Right atrium auricular region (tissue), 2 donors: ENCODE results near the gene ELL2. TPM values are rescaled to one million over a fixed set of nuclear protein-coding genes. Genes with fewer than 3 reads are reported as not detected.
"Not testable (repeated sequence)": the region's sequence is repeated elsewhere in the genome, so short reads cannot be mapped to it uniquely, and the experiment has no call there.

Experiments
- DNase-seq: peaks from one replicate; pipeline ENCODE4 v3.0.0-alpha.2; 2019; ENCODE audit warnings: low spot score
- H3K27ac ChIP-seq, 2 donors: fragments of 200-600 bp; sonication (generic); 1 replicate in 1 of 2; 2 replicates in 1 of 2; pipeline ENCODE4 v1.5.1; 2016 to 2019
- H3K27me3 ChIP-seq, 2 donors: fragments of 200-600 bp; sonication (generic); one replicate each; pipeline versions ENCODE4 v1.5.1 to v1.6.0; 2017 to 2019
- H3K36me3 ChIP-seq: fragments of 200-600 bp; sonication (generic); one replicate; pipeline ENCODE4 v1.5.1; 2016
- H3K4me1 ChIP-seq, 2 donors: fragments of 200-600 bp; sonication (generic); one replicate each; pipeline versions ENCODE4 v1.5.1 to v1.6.0; 2017 to 2019
- H3K4me3 ChIP-seq, 2 donors: fragments of 200-600 bp; sonication (generic); 1 replicate in 1 of 2; 2 replicates in 1 of 2; pipeline ENCODE4 v1.5.1; 2017 to 2019; ENCODE audit warnings: mild to moderate bottlenecking in 1 of 2, moderate library complexity in 1 of 2
- H3K9me3 ChIP-seq, 2 donors: fragments of 200-600 bp; sonication (generic); one replicate each; pipeline ENCODE4 v1.5.1; 2019
- total RNA-seq, 2 donors: library from RNA; depleted of rRNA; stranded (reverse); fragments of >200 nt; gene quantifications; one replicate each; pipeline ENCODE4 v1.1.0, GENCODE V29; 2016
- TF ChIP-seq, protein P1 (sequence below), 2 donors: fragments of 200-600 bp; sonication (generic); IDR thresholded peaks; one replicate each; pipeline ENCODE4 v1.5.1; 2019; ENCODE audit warnings: antibody characterized with exemption in 2 of 2

The ELL2 gene
- total RNA-seq, 2 donors from 2014 or later, result 28.8 to 29.1 TPM

DNA sequence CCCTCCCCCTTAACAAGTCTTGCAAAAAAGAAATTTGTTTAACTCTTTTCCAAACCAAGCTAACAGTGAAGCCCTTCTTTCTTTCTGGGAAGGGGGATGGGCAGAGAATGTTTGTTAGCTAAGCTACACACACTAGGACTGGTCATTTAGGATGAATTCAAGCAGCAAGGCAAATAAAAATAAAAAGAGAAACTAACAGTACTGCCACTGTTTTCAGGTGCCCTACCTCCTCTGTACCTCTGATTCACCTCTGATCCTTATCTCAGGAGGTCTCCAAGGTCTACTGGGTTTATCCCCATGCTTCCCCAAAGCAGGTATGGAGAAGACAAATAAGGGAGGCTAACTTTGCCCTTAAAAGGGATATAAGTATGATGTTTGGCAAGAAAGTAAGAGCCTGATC, 52.9 kb downstream of the ELL2 start:
- no peaks in the 10 kb centered on the region for H3K27me3 ChIP-seq
- no peak overlapping the region for H3K4me3 ChIP-seq
- no peaks in the 10 kb centered on the region for H3K4me1 ChIP-seq
- TF ChIP-seq, protein P1, sequence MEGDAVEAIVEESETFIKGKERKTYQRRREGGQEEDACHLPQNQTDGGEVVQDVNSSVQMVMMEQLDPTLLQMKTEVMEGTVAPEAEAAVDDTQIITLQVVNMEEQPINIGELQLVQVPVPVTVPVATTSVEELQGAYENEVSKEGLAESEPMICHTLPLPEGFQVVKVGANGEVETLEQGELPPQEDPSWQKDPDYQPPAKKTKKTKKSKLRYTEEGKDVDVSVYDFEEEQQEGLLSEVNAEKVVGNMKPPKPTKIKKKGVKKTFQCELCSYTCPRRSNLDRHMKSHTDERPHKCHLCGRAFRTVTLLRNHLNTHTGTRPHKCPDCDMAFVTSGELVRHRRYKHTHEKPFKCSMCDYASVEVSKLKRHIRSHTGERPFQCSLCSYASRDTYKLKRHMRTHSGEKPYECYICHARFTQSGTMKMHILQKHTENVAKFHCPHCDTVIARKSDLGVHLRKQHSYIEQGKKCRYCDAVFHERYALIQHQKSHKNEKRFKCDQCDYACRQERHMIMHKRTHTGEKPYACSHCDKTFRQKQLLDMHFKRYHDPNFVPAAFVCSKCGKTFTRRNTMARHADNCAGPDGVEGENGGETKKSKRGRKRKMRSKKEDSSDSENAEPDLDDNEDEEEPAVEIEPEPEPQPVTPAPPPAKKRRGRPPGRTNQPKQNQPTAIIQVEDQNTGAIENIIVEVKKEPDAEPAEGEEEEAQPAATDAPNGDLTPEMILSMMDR (IDR thresholded peaks at IDR 0.05), result no peak
- H3K36me3 ChIP-seq, result peaks cover 8% of the 10 kb centered on the region
- H3K9me3 ChIP-seq, result no peaks in the 10 kb centered on the region
- DNase-seq, result no peak
- H3K27ac ChIP-seq, result no peak overlapping the region

DNA sequence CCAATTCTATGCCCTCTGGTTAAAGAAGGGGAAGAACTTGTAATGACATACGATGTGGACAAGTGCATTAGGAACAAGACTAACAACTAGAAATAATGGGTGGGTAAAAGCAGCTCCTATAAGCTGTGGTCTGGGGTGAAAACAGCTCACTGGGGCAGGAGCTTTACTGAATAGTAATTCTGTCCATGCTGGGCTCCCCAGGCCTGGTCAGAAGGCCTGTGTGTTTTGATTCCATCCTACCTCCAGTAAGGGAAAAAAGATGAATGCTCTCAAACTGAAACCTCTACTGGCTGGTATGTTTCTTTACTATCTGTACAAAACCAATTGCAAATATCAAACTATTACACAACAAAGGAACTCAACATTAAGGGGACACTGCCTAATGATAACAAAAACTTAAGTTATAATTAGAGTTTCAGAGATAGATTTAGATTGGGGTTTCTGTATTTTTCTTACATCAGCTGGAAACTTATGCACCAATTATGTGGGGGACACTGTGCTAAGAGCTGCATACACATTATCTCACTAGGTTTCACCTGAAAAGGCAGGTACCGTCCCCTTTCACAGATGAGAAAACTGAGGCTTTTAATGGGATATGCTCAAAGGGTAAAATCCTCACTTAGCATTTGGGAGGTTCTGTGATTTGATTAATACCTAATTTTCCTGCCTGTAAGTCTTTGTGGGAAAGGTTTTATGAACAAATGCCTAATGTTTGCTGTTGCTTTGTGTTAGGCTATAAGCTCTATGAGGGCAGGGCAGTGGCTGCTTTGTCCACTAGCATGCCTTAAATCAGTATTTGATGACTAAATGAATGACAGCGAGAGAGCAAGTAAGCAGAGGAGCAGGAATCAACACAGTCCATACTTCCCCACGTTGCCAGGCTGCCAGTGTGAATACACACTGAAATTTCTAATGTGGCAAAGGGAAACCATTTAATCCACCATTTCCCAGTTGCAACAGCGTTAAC, 53.6 kb downstream of the ELL2 start:
- Histone ChIP-seq H3K27ac (no peak overlapping the region), H3K27me3 (no peaks in the 10 kb centered on the region), H3K4me3 (no peak overlapping the region), H3K36me3 (peaks cover 8% of the 10 kb centered on the region), H3K4me1 (no peaks in the 10 kb centered on the region), H3K9me3 (no peaks in the 10 kb centered on the region)
- no peak for DNase-seq
- TF ChIP-seq, protein P1 (IDR thresholded peaks at IDR 0.05), result no peak

GRCh38 chr5:95907067-95907705, 54.5 kb downstream of the ELL2 start:
- no peaks in the 10 kb centered on the region for H3K27me3 ChIP-seq
- DNase-seq, result no peak
- no peak overlapping the region for H3K27ac ChIP-seq
- no peaks in the 10 kb centered on the region for H3K4me1 ChIP-seq
- no peaks in the 10 kb centered on the region for H3K9me3 ChIP-seq
- no peak overlapping the region for H3K4me3 ChIP-seq
- TF ChIP-seq, protein P1 (IDR thresholded peaks at IDR 0.05), result no peak
- peaks cover 8% of the 10 kb centered on the region for H3K36me3 ChIP-seq

DNA sequence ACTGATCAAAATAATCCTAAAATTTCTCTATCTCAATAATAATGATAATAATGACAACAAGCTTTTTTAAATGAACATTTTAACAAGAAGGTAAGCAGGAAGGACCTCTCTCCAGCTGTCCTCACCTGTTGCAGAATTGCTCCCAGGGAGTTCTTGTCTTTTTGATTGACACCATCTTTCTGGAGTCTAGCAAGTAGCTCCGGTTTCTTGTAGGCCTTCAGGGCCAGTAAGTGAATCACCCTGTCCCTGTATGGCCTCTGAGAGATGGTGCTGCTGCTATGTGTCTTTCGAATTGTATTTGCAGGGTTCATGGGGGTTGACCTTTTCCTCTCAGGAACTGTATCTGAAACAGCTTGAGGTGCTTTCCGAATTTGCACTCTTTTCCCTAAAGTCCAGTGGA, 55.3 kb downstream of the ELL2 start:
- H3K4me1 ChIP-seq, H3K36me3 ChIP-seq, H3K27me3 ChIP-seq, H3K4me3 ChIP-seq, DNase-seq, H3K9me3 ChIP-seq, H3K27ac ChIP-seq: not testable (repeated sequence)

DNA sequence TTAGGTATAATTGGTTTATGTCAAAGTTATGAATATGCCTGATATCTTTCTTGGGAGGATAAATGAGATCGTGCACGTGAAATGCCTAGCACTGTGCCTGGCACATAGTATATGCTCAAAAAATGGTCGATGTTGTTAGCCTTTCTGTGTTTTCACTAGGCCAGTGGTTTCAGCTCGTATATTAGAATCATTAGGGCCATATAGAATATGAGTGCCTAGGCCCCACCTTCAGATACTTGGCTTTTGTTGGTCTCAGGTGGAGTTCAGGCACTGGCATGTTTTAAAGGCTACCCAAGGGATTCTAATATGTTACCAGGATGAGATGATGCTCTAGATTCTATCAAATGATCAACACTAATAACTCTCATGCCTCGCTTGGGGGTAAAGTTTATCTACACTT, 56.8 kb downstream of the ELL2 start:
- Histone ChIP-seq H3K27ac (no peak overlapping the region), H3K4me3 (no peak overlapping the region), H3K9me3 (no peaks in the 10 kb centered on the region), H3K36me3 (peaks cover 10% of the 10 kb centered on the region), H3K4me1 (peaks cover 0 to 12% of the 10 kb centered on the region in 2 donors), H3K27me3 (no peaks in the 10 kb centered on the region)
- DNase-seq, result no peak
- TF ChIP-seq, protein P1 (IDR thresholded peaks at IDR 0.05), result no peak

DNA sequence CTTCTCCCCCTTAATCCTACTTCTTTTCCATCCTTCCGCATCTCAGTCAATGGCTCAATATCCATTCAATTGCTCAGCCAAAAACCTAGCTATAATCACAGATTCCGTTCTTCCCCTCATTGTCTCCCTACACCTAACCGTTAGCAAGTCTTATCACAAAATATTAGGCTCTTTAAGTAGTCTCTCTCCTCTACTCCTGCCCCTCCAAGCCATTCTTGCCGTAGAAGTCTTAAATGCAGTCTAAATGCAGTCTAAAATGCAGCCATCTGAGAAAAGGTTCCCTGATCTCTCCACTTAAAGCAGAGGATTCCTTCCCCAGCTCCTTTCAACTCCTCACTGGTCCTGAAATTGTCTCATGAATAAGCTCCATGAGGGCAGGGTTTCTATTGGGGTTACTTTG, 57.8 kb downstream of the ELL2 start:
- TF ChIP-seq, protein P1 (IDR thresholded peaks at IDR 0.05), result no peak
- DNase-seq, result no peak
- peaks cover 0 to 13% of the 10 kb centered on the region in 2 donors for H3K4me1 ChIP-seq

More for the DNA sequence above, 57.8 kb downstream of the ELL2 start:
- Histone ChIP-seq H3K27me3 (no peaks in the 10 kb centered on the region), H3K27ac (no peak overlapping the region), H3K36me3 (peaks cover 20% of the 10 kb centered on the region), H3K9me3 (no peaks in the 10 kb centered on the region), H3K4me3 (no peak overlapping the region)
